ENCODE results near the gene HSD11B2.

HSD11B2 gene

DNA sequence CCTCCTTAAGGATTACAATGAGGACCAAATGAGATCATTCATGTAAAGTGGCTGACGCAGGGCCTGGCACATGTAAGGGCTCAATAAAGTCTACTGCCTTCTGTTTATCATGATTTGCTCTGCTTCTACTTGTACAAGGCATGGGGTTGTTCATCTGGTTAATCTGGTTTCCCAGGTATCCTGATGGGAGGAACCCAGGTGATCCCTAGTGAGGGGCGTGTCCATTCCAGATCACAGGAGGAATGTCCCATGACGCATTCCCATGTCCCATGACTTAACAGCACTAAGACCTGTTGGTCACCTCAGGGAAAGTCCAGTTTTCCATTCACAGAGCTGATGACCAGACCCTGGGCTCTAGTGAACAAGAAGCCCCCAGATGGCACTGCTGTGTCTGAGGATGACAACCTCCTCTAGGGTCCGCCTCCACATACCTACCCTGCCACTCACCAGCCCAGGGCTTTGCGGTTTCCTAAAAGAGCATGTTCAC lies 26.1 kb upstream of the HSD11B2 start:
- no peaks in the 10 kb centered on the region for H3K9me3 ChIP-seq (ENCODE audit: control insufficient read depth in 5 of 5, low read length in 5 of 5)
- H3K27ac ChIP-seq (ENCODE audit: low read depth, low read length) = no peak overlapping the region
- H3K36me3 ChIP-seq (ENCODE audit: control insufficient read depth in 5 of 5, insufficient read depth in 5 of 5, low read length in 5 of 5) = peaks cover 0 to 4% (median 3%) of the 10 kb centered on the region in 5 donors
- no peak overlapping the region for H3K9ac ChIP-seq (ENCODE audit: low read length in 5 of 5)
- no peaks in the 10 kb centered on the region for H3K27me3 ChIP-seq (ENCODE audit: control insufficient read depth in 5 of 5, insufficient read depth in 4 of 5, low read length in 5 of 5)
- H3K4me3 ChIP-seq (ENCODE audit: low read depth in 1 of 5, low read length in 5 of 5) = no peak overlapping the region
- peaks cover 0 to 31% (median 21%) of the 10 kb centered on the region in 5 donors for H3K4me1 ChIP-seq (ENCODE audit: control insufficient read depth in 5 of 5, insufficient read depth in 5 of 5, low read length in 5 of 5)

DNA sequence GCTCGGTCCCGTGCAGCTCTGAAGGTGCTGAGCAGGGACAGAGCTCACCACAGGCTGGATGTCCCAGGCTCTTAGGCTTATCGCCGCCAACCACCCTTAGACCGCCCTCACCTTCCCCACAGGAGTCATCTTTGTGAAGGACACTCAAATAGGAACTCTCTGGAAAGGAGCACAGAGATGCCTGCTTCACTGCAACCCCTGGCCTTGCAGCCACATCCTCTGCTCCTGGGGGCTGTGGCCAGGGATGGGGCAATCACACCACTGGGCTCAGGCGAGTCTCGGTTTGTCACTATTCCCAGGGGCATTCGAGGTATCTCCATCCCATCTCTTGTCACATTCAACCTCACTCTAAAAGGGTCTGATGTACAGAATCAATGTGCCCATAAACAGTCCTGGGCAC lies 25.6 kb upstream of the HSD11B2 start:
- no peak overlapping the region for H3K4me3 ChIP-seq (ENCODE audit: low read depth in 1 of 5, low read length in 5 of 5)
- H3K4me1 ChIP-seq (ENCODE audit: control insufficient read depth in 5 of 5, insufficient read depth in 5 of 5, low read length in 5 of 5) = peaks cover 0 to 31% (median 21%) of the 10 kb centered on the region in 5 donors
- H3K27ac ChIP-seq (ENCODE audit: low read depth, low read length) = no peak overlapping the region
- H3K9ac ChIP-seq (ENCODE audit: low read length in 5 of 5) = no peak overlapping the region
- no peaks in the 10 kb centered on the region for H3K9me3 ChIP-seq (ENCODE audit: control insufficient read depth in 5 of 5, low read length in 5 of 5)
- H3K27me3 ChIP-seq (ENCODE audit: control insufficient read depth in 5 of 5, insufficient read depth in 4 of 5, low read length in 5 of 5) = no peaks in the 10 kb centered on the region
- peaks cover 0 to 4% (median 3%) of the 10 kb centered on the region in 5 donors for H3K36me3 ChIP-seq (ENCODE audit: control insufficient read depth in 5 of 5, insufficient read depth in 5 of 5, low read length in 5 of 5)

DNA sequence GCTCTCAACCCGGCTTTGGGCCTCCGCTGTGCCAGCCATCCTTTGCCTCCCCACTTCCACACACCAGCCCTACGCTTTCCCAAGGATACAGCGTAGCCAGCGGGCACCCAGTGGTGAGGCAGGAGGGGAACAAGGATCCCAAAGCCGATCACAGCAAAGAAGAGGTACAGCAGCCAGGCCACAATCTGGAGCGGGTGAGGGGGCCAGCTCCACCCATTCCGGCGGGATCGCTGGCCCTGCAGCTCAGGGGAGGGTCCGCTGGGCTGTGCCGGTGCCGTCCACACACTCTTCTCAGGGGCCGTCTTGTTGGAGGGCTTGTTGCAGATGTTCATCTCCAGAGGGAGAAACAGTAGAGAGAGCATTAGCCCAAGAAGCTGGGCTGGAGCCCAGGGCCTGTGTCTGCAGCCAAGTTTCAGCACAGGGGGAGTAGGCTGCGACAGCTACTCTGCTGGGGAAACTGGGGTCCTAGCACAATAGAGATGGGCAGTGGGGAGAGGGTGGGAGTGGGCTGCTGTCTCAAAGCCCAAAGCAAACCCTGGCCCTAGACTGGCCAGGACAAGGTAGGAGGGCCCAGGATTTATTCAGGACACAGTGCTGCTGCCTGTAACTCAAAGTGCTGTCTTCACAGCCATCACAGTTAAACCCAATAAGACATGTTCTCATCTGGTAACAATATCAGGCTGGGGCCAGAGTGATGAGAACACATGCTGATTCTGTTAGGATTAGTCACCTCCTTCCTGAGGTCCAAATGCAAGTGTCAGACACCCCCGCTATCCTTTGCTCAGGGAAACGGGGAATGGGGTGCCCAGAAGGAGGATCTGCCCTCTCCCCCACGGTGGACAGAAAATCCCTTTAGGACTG lies 24.6 kb upstream of the HSD11B2 start:
- Histone ChIP-seq H3K36me3 (ENCODE audit: control insufficient read depth in 5 of 5, insufficient read depth in 5 of 5, low read length in 5 of 5) (peaks cover 0 to 4% (median 0%) of the 10 kb centered on the region in 5 donors), H3K27ac (ENCODE audit: low read depth, low read length) (peak overlapping the region; percentile 55), H3K27me3 (ENCODE audit: control insufficient read depth in 5 of 5, insufficient read depth in 4 of 5, low read length in 5 of 5) (no peaks in the 10 kb centered on the region), H3K9ac (ENCODE audit: low read length in 5 of 5) (peak overlapping the region in 2 of 5 donors; percentile 5 to 51), H3K9me3 (ENCODE audit: control insufficient read depth in 5 of 5, low read length in 5 of 5) (no peaks in the 10 kb centered on the region), H3K4me3 (ENCODE audit: low read depth in 1 of 5, low read length in 5 of 5) (no peak overlapping the region), H3K4me1 (ENCODE audit: control insufficient read depth in 5 of 5, insufficient read depth in 5 of 5, low read length in 5 of 5) (peaks cover 0 to 31% (median 21%) of the 10 kb centered on the region in 5 donors)

DNA sequence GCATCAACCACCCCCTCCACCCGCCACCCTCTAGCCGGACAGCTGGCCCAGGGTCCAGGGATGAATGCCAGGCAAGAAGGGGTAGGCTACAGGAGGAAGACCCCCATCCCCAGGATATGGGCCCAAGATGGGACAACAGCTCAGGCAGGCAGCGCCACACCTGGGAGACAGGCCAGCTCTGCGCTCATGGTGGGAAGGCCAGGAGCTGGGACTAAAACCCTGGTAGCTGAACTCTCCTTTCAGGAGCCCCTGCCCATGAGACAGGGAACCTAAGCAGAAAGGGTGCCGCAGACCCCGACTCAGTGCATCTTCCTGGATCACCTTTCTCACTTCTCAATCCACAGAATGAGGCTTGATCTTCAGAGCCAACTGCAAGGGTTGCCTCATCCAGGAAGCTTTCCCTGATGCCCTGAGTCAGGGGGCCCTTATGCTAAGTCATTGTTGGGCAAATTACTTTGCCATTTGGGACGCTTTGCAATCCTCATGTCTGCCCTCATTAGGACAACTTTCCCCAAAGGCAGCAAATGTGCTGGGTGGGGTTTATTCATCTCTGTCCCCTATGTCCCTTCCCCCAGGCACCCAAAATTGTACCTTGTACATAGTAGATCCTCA lies 23.6 kb upstream of the HSD11B2 start:
- Histone ChIP-seq H3K9me3 (ENCODE audit: control insufficient read depth in 5 of 5, low read length in 5 of 5) (no peaks in the 10 kb centered on the region), H3K9ac (ENCODE audit: low read length in 5 of 5) (peak overlapping the region in 2 of 5 donors; percentile 38 to 51), H3K36me3 (ENCODE audit: control insufficient read depth in 5 of 5, insufficient read depth in 5 of 5, low read length in 5 of 5) (peaks cover 0 to 4% (median 0%) of the 10 kb centered on the region in 5 donors), H3K4me3 (ENCODE audit: low read depth in 1 of 5, low read length in 5 of 5) (no peak overlapping the region), H3K4me1 (ENCODE audit: control insufficient read depth in 5 of 5, insufficient read depth in 5 of 5, low read length in 5 of 5) (peaks cover 0 to 31% (median 21%) of the 10 kb centered on the region in 5 donors), H3K27me3 (ENCODE audit: control insufficient read depth in 5 of 5, insufficient read depth in 4 of 5, low read length in 5 of 5) (no peaks in the 10 kb centered on the region), H3K27ac (ENCODE audit: low read depth, low read length) (peak overlapping the region; percentile 50)

DNA sequence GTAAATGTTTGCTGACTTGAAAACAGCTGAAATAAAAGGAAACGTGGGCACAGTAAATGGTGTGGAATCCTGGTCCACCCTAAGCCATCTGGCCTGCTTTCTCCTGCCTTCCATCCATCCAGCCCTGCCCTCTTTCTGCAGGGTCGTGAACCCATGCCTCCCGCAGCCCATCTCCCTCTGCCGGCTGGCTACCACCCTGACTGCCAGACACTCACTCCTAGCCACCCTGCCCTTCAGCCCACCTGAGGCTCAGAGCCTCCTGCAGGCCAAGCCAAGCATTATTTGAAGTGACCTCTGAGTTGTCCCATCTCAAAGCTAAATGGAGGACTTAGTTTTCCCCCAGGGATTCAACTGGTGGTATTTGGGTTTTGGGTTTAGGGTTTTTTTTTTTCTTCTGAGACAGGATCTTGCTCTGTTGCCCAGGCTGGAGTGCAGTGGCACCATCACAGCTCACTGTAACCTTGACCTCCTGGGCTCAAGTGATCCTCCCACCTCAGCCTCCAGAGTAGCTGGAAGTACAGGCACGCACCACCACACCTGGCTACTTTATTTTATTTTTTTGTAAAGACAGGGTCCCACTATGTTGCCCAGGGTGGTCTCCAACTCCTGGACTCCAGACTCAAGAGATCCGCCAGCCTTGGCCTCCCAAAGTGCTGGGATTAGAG lies 23.0 kb upstream of the HSD11B2 start:
- Histone ChIP-seq H3K4me3 (ENCODE audit: low read depth in 1 of 5, low read length in 5 of 5) (no peak overlapping the region), H3K9ac (ENCODE audit: low read length in 5 of 5) (no peak overlapping the region), H3K27me3 (ENCODE audit: control insufficient read depth in 5 of 5, insufficient read depth in 4 of 5, low read length in 5 of 5) (no peaks in the 10 kb centered on the region), H3K4me1 (ENCODE audit: control insufficient read depth in 5 of 5, insufficient read depth in 5 of 5, low read length in 5 of 5) (peaks cover 0 to 31% (median 21%) of the 10 kb centered on the region in 5 donors), H3K9me3 (ENCODE audit: control insufficient read depth in 5 of 5, low read length in 5 of 5) (no peaks in the 10 kb centered on the region), H3K36me3 (ENCODE audit: control insufficient read depth in 5 of 5, insufficient read depth in 5 of 5, low read length in 5 of 5) (peaks cover 0 to 4% (median 0%) of the 10 kb centered on the region in 5 donors), H3K27ac (ENCODE audit: low read depth, low read length) (peak overlapping the region; percentile 50)

DNA sequence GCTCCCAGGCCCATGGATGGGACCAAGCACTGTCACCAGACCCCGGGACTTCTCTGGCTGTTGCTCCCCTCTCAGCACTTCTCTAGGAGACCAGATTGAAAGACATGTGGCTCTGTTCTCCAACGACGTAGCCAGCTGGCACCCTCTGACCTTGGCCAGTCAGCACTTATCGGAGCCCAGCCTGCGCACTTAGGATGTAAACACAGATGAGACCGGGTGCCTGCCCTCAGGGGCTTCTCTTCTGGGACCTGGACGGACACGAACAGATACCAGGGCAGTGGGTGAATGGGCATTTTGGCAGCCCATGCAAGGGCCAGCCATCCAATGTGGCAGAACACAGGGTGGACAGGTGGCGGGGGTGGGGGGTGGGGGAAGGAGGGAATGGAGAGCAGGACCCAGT lies 21.3 kb upstream of the HSD11B2 start:
- no peak overlapping the region for H3K27ac ChIP-seq (ENCODE audit: low read depth, low read length)
- H3K4me1 ChIP-seq (ENCODE audit: control insufficient read depth in 5 of 5, insufficient read depth in 5 of 5, low read length in 5 of 5) = peaks cover 0 to 32% (median 26%) of the 10 kb centered on the region in 5 donors
- H3K4me3 ChIP-seq (ENCODE audit: low read depth in 1 of 5, low read length in 5 of 5) = no peak overlapping the region
- H3K9ac ChIP-seq (ENCODE audit: low read length in 5 of 5) = no peak overlapping the region
- H3K36me3 ChIP-seq (ENCODE audit: control insufficient read depth in 5 of 5, insufficient read depth in 5 of 5, low read length in 5 of 5) = peaks cover 0 to 4% (median 0%) of the 10 kb centered on the region in 5 donors
- no peaks in the 10 kb centered on the region for H3K9me3 ChIP-seq (ENCODE audit: control insufficient read depth in 5 of 5, low read length in 5 of 5)
- no peaks in the 10 kb centered on the region for H3K27me3 ChIP-seq (ENCODE audit: control insufficient read depth in 5 of 5, insufficient read depth in 4 of 5, low read length in 5 of 5)

DNA sequence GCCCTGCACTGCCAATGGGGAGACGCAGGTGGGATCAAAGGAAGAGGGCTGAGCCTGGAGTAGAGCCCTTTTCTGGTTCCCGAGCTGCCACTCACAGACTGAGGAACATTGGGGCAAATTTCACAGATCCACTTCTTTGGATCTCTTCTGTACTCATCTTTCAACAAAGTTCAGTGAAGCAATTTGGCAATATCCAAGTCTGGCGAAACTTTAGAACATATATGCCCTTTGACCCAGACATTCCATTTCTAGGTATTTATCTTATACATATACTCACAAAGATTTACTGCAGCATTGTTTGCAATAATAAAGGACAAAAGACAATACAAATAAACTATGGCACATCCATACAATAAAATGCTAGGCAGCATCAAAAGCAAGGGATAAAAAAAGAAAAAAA lies 19.6 kb upstream of the HSD11B2 start:
- no peaks in the 10 kb centered on the region for H3K27me3 ChIP-seq (ENCODE audit: control insufficient read depth in 5 of 5, insufficient read depth in 4 of 5, low read length in 5 of 5)
- peaks cover 0 to 4% (median 0%) of the 10 kb centered on the region in 5 donors for H3K36me3 ChIP-seq (ENCODE audit: control insufficient read depth in 5 of 5, insufficient read depth in 5 of 5, low read length in 5 of 5)

DNA sequence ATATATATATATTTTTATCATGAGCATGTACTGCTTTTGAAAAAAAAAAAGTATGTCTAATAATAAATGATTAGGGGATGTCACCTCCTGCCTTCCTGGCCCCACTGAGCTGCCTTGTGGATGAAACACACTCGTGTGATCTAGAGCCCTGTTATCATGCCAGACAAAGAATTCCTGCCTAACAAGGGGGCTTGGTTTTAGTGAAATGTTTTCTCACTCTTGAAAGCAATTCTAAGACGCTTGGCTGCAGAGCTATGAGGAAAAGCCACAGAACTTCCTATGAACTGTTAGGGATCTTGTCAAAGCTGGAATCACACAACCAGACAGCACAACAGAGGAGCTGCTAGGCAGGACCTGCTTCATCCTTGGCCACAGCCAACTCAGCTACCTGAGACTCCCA lies 18.6 kb upstream of the HSD11B2 start:
- no peaks in the 10 kb centered on the region for H3K9me3 ChIP-seq (ENCODE audit: control insufficient read depth in 5 of 5, low read length in 5 of 5)
- peaks cover 0 to 26% (median 21%) of the 10 kb centered on the region in 5 donors for H3K4me1 ChIP-seq (ENCODE audit: control insufficient read depth in 5 of 5, insufficient read depth in 5 of 5, low read length in 5 of 5)
- H3K36me3 ChIP-seq (ENCODE audit: control insufficient read depth in 5 of 5, insufficient read depth in 5 of 5, low read length in 5 of 5) = peaks cover 0 to 4% (median 0%) of the 10 kb centered on the region in 5 donors
- no peak overlapping the region for H3K9ac ChIP-seq (ENCODE audit: low read length in 5 of 5)
- no peak overlapping the region for H3K27ac ChIP-seq (ENCODE audit: low read depth, low read length)
- no peaks in the 10 kb centered on the region for H3K27me3 ChIP-seq (ENCODE audit: control insufficient read depth in 5 of 5, insufficient read depth in 4 of 5, low read length in 5 of 5)
- no peak overlapping the region for H3K4me3 ChIP-seq (ENCODE audit: low read depth in 1 of 5, low read length in 5 of 5)

More for the DNA sequence above, 19.6 kb upstream of the HSD11B2 start:
- no peak overlapping the region for H3K9ac ChIP-seq (ENCODE audit: low read length in 5 of 5)
- no peak overlapping the region for H3K27ac ChIP-seq (ENCODE audit: low read depth, low read length)
- H3K9me3 ChIP-seq (ENCODE audit: control insufficient read depth in 5 of 5, low read length in 5 of 5) = no peaks in the 10 kb centered on the region
- H3K4me1 ChIP-seq (ENCODE audit: control insufficient read depth in 5 of 5, insufficient read depth in 5 of 5, low read length in 5 of 5) = peaks cover 0 to 29% (median 23%) of the 10 kb centered on the region in 5 donors
- no peak overlapping the region for H3K4me3 ChIP-seq (ENCODE audit: low read depth in 1 of 5, low read length in 5 of 5)

DNA sequence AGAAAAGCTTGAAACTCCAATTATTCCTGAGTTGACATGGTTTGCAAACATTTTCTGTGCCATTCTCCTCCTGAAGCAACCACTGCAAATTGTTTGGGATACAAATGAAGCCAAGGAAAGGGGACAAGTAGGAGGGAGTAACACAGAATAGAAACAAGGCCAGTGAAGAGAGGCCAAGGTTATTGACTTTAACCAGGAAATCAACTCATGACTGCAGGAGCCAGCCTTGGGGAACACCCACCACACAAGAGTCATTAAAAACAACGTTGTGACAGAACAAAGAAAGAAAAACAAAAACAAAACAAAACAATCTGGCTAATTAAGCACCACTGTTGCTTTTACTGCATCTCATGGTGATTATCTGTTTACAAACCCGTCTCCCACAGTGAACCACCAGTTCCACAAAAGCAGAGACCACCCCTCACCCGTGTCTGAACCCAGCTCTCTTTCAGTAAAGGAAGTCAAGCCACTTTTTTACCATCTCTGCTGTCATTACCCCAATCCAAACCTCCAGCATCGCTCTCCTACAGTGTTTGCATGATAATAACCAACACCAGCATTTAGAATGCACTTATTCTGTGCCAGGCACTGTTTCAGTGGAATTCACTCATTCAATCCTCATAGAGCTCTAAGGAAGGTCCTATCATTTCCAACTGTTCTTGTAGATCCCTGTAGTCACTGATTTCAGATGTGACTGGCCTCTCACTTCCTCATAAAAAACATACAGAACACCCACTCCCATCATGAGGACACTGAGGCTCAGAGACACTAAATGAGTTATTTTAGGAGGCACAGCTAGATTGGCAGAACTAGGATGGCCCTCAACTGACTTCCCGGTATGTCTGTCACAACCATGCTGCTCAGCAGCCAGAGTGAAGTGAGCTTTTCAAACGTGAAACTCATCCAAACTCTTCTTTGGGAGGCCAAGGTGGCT lies 16.7 kb upstream of the HSD11B2 start:
- Histone ChIP-seq H3K4me3 (ENCODE audit: low read depth in 1 of 5, low read length in 5 of 5) (peak overlapping the region in 1 of 5 donors; percentile 0), H3K27ac (ENCODE audit: low read depth, low read length) (peak overlapping the region; percentile 7), H3K36me3 (ENCODE audit: control insufficient read depth in 5 of 5, insufficient read depth in 5 of 5, low read length in 5 of 5) (peaks cover 0 to 2% (median 0%) of the 10 kb centered on the region in 5 donors), H3K27me3 (ENCODE audit: control insufficient read depth in 5 of 5, insufficient read depth in 4 of 5, low read length in 5 of 5) (no peaks in the 10 kb centered on the region), H3K4me1 (ENCODE audit: control insufficient read depth in 5 of 5, insufficient read depth in 5 of 5, low read length in 5 of 5) (peaks cover 0 to 25% (median 19%) of the 10 kb centered on the region in 5 donors), H3K9ac (ENCODE audit: low read length in 5 of 5) (peak overlapping the region in 1 of 5 donors; percentile 25), H3K9me3 (ENCODE audit: control insufficient read depth in 5 of 5, low read length in 5 of 5) (no peaks in the 10 kb centered on the region)

All from subcutaneous abdominal adipose tissue (tissue), 5 donors.